Activated CD8-positive, alpha-beta memory T cell treated with anti-CD3 and anti-CD28 coated beads, Interleukin-2, amount 50 U/mL, for 48 hours (primary cell): ENCODE results near the gene SLC6A17.
A peak's percentile ranks its signal among the peaks of the same experiment; 100 is the strongest.

Experiments
- DNase-seq: peaks from one replicate; pipeline ENCODE4 v3.0.0-alpha.2; 2020

SLC6A17 gene

DNA sequence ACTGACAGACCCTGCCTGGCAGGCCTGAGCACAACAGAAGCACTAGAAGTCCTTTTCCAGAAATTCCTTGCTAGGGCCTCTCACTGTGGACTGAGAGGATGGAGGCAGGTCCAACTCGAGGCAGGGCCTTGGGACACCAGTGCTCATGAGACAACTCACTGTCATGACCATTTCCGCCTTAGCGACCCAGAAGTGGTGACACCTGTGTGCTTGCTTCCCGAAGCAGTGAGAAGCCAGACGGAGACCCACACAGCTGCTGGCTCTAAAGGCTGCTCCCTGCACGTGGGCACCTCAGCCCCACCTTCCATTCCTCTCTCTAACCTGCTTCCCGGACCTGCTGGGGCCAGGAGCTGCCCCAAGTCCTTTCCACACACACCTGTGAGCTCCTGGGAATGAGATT, 92.9 kb downstream of the SLC6A17 start:
- no peak for DNase-seq

DNA sequence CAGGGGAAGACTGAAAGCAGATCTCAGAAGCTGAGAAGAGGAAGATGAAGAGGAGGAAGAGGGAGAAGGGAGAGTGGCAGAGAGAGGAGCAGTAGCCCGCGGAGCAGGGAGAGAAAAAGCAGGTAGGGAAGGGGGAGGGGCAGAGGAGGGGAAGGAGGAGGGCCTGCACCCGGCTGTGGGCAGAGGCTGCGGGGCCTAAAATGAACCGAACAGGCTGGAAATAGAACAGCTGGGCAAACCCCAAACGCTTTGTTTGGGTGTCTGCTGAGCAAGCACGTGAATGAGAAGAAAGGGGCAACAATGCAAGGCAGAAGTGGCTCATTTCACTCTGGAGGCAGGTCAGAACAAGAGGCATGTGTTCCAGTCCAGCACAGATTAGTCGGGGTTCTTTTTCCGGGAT, 93.3 kb downstream of the SLC6A17 start:
- DNase-seq = no peak

DNA sequence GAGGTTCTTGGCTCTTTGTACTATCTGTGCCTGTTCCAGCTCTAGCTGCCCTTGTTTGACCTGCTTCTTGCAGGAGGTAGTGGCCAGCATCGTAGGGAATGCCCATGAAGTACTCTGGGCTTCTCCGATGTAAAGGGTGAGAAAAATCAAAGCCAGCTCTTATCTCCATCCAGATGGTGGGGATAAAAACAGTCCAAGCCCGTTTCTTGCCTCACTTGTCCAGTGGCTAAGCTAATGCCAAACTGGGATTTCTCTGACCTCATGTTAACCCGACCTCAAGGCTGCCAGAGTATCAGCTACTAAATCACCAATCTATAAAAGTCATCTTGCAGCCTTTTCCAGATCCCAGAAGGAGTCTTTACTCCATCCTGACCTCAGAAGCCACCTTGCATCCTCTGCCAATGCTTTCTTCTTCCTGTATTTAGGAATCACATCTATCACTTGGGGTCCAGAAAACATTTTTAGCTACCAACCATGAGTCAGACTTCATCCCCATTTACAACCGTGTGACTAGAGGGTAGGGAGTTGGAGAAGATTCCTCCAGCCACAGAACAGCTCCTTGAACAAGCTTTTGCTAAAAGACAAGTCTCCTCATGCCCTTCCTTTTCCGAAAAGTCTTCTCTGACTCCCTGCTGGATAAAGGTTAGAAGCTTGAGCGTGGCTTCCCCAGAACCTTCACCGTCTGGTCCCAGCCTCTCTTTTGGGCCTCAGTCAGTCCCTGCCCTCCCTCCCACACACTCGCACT, 95.8 kb downstream of the SLC6A17 start:
- no peak for DNase-seq

DNA sequence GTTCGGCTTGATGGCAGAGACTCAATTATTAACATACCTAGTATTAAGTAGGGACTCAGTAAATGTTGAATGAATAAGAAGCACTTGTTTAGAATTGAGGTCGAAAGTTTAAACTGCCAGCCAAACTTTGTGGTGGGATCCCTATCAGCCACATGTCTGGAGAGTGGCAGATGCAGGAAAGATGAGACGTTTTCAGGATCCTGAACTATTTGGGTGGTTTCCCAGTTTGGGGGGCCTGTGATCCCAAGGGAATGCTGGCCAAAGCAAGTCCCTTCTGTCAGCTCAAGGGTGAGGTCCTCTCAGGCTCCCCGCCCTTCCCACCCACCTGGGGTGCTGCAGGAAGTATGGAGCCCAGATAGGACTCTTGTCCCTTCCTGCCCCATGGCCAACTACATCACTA, 98.5 kb downstream of the SLC6A17 start:
- DNase-seq = no peak

DNA sequence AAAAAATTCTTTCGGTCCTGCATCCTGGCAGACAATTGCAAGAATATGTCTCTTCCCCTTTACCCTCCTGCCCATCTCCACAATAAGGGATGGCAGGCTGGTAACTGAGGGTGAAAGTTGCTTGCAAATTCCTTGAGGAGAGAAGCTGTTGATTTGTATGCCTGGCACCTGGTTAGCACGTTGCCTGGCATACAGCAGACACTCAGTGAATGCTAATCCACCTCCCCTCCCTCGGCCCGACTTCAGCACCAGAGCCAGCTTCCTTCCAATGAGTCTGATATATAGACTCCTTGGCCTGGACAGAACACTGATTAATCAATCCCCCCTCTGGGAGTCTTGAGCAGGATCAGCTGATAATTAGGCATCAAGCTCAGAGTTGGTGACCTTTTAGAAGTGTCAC, 99.0 kb downstream of the SLC6A17 start:
- no peak for DNase-seq

DNA sequence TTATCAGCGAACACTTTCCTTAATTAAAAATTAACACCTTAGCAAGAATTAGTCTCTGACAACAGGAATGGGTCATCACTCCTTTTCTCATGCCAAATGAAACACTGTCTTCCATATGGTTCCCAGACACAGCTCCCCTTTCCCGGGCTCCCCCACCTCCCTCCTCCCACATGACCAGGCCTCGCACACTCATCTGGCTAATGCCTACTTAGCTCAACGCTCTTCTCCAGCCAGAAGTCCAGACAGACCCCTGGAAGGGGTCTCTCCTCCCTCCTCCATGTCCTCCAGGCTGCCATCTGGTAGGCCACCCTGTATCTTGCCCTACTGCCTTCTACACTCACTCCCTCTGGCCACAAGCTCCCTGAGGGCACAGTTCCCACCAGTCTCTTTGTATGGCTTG, 99.7 kb downstream of the SLC6A17 start:
- no peak for DNase-seq

DNA sequence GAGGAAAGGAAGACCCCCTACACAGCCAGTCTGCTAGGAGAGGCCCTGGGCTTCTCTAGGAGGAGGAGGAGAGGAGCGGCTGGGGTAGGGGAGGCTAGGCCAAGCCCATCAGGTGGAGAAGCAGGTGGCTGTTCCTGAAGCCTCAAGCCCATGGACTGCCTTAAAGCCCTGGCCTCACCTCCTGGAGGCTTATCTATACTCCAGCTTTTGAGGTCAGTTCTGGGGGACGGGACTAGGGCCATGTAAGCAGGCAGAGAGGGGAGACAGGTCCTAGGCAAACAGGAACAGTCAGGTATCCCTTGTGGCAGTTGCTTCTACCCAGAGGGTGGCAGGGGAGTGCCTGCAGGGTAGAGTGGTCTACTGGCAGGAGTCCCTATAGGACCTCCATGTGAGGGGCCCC, 100.5 kb downstream of the SLC6A17 start:
- DNase-seq = peak; percentile 25
